H1 (cell line): ENCODE results near the gene PCDH20. TPM values are rescaled to one million over a fixed set of nuclear protein-coding genes. Genes with fewer than 3 reads are reported as not detected.

Source experiments
- CHD2 ChIP-seq: IDR thresholded peaks from 2 replicates; pipeline ENCODE4 v1.6.1; 2012; ENCODE audit warnings: low read length, improper control_type of control experiment
- EZH2 ChIP-seq: fragments of 200-600 bp; sonication (generic); IDR thresholded peaks from 2 replicates; pipeline ENCODE4 v1.7.1; 2012; ENCODE audit warnings: low read depth, mild to moderate bottlenecking, moderate library complexity, low read length, inconsistent platforms; ENCODE audit not compliant: severe bottlenecking
- HDAC6 ChIP-seq: IDR thresholded peaks from one replicate; pipeline ENCODE4 v1.7.1; 2012; ENCODE audit warnings: low read depth, mild to moderate bottlenecking, inconsistent platforms, low read length, moderate library complexity
- POLR2A ChIP-seq, 2 experiments: IDR thresholded peaks; 1 replicate in 1 of 2; 2 replicates in 1 of 2; pipeline ENCODE4 v1.6.1; 2011; ENCODE audit warnings: low read depth in 2 of 2, low read length in 2 of 2, mild to moderate bottlenecking in 2 of 2; ENCODE audit errors: control extremely low read depth in 1 of 2
- polyA plus RNA-seq, 7 experiments: library from polyadenylated mRNA; depleted of rRNA in 3 of 7; stranded (reverse) in 5 of 7; unstranded in 2 of 7; fragments of >200 nt in 5 of 7; fragments of 200-250 nt in 2 of 7; gene quantifications; 1 replicate in 5 of 7; 2 replicates in 1 of 7; 4 replicates in 1 of 7; pipeline versions ENCODE4 v1.2.1 to v1.2.3, GENCODE V29; 2011 to 2013; ENCODE audit warnings: missing spikeins in 2 of 7, mixed read lengths in 2 of 7
- total RNA-seq: library from RNA; stranded (reverse); fragmentation: NEBNext Ultra II Directional; extraction: Animal tissue kit (Norgen Biotek cat#: 25700); gene quantifications from 2 replicates; pipeline ENCODE4 v1.2.1, GENCODE V29; 2021

PCDH20 gene
- total and polyA plus RNA-seq, 2 of the 8 experiments (the other 6 are each of a cell fraction or from before 2014, with no cell fraction given): 0.65 to 2.2 TPM

- no peak for TF ChIP-seq HDAC6
- no peak for TF ChIP-seq EZH2
- no peak for TF ChIP-seq POLR2A (IDR thresholded peaks at IDR 0.05; ENCODE audit: control extremely low read depth in 1 of 2, low read depth in 2 of 2, low read length in 2 of 2)
- no peak for TF ChIP-seq CHD2
Observed at GRCh38 chr13:61387694-61388093, 28.0 kb downstream of the PCDH20 start (continued).
